Measurements from ENCODE around the gene RNF121.

RNF121 gene

DNA sequence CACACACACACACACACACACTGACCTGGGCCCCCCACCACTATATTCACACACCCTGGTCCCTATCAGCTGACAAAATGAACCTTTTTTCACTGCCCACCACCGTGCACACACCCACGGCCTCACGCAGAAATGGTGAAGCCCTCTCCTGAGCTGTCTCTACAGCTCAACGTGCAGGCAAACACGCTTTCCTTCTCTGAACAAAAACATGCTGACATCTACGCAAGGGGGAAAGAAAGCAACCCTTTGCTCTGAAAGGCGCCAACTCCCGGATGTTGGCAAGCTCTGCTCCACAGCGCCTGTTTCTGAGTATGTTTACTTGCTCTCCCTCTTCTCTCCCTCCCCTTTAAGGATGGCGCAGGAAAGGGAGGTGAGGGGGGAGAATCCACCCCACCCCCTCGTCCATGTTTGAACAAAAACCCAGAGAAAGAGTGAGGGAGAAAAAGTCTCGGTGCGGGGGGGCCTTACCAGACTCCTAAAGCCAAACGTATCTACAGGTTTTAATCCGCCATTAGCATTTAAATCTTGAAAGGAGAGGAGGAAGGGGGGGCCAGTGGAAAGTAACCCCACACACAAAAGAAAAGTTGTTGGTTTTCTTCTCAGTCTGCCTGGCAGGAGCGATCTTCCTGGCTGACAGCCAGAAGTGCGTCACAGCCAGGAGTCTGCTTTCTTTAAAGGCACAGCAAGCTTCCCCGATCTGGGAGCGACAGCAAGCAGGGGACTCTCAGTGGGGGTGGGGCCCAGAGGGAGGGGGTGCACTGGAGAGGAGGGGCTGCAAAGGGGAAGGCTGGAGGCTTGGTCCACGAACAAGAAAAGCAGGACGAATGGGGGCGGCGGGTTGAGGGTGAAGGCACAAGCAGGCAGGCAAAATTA is 111.9 kb downstream of the RNF121 start:
- peak; percentile 65 for DNase-seq

DNA sequence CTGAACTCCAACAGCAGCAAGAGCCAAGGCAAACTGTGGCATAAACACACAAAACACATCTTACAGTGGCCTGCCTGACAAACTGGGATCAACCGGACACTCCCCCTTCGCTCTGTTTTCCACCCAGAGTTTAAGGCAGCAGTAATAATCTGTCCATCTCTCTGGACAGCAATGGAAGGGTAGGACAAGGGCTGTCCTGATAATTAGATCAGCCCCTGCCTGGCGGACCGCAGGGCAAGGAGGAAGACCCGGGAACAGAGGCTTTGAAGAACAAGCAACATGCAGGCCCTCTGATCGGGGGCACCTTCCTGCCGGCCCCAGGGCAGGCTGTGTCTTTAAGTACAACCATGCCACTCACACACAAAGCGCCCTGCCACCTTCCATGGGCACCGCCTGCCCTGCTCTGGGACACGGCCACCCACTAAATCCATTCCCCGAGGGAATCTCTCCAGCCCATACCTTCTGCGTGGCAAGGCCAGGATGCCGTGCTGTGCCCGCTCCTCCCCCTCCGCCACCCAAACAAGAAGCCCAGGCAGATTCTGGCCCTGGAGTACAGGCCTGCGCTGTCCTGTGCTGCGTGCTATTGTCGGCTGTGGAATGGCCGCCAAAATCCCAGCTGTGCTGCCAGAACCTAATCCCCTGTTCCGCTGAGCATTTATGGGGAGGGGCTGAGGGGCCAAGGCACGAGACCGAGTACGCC is 112.7 kb downstream of the RNF121 start:
- peak; percentile 44 for DNase-seq

DNA sequence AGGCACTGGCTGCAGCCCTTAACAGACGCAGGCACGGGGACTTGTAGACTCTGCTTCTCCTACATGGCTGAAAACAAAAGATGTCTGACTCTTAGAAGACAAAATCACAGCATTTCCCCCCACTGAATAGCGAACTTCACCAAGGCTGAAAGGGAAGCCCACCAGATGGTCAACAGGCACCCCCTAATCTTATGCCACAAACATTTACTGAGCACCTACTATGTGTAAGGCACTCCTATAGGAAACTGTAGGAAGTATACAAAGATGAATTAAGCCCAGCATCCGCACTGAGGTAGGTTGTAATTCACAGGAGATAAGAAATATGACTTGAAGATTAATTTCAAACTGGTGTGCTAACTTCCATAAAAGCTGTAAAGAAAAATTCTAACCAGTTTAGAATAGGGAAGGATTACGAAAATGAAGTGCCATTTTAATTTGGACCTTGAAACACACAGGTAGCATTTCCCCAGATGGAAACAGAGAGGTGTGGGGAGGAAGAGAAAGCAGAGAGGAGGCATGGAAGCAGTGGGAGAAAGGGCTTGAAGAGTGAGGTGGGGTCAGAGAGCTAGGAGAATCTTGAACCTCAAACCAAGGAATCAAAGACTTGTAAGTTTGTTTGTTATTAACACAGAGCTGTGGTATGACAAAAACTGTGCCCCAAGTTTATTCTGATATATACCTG is 113.4 kb downstream of the RNF121 start:
- no peak for DNase-seq

DNA sequence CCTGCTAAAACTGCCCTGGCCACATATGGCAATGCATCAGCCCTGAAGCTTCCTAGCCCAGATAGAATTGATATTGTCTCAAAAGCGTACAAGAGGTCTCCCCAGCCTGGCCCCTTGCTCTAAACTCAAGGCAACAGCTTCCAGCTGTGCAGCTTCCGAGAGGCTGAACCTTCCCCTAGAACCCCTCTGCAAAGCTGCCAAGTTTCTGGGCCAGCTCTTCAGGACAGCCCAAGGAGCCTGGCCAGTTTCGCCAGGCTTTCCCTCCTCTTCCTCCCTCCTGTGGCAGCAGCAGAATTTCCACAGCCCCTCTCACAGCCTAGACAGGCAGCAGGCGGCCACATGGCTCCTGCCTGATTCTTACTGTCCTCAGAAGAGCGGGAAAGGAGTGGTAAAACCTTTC is 117.0 kb downstream of the RNF121 start:
- no peak for DNase-seq
